Kasumi-1 (cell line): Measurements from ENCODE around the gene PXK.
"Not testable (repeated sequence)": the region's sequence is repeated elsewhere in the genome, so short reads cannot be mapped to it uniquely, and the experiment has no call there.

Source experiments
- DNase-seq, 2 experiments: peaks; one replicate each; lab custom pipeline; 2025; lab: John Stamatoyannopoulos, UW

PXK gene

GRCh38 chr3:58332575-58333188, at the start of gene PXK:
Gene PXK (plus strand): TSS chr3:58332892. CDS start chr3:58332989, 97 bp downstream.
- peak; percentile 49 to 65 for DNase-seq

GRCh38 chr3:58285334-58285733, 47.4 kb upstream of the PXK start:
- no peak for DNase-seq

GRCh38 chr3:58287354-58287753, 45.3 kb upstream of the PXK start:
- DNase-seq: no peak

- DNase-seq: peak; percentile 39 to 59
These were observed 44.5 kb upstream of the PXK start for GRCh38 chr3:58288011-58288728.

GRCh38 chr3:58288964-58289613, 43.6 kb upstream of the PXK start:
- not testable (repeated sequence) for DNase-seq

GRCh38 chr3:58290446-58290845, 42.2 kb upstream of the PXK start:
- DNase-seq: not testable (repeated sequence)

- no peak for DNase-seq
These were observed 40.9 kb upstream of the PXK start for GRCh38 chr3:58291671-58292338.

- DNase-seq: no peak
These were observed 39.8 kb upstream of the PXK start for GRCh38 chr3:58292866-58293265.

- no peak for DNase-seq
These were observed 39.2 kb upstream of the PXK start for GRCh38 chr3:58293516-58293915.

GRCh38 chr3:58296269-58296668, 36.4 kb upstream of the PXK start:
- no peak for DNase-seq

GRCh38 chr3:58296843-58297242, 35.8 kb upstream of the PXK start:
- DNase-seq: no peak

- no peak for DNase-seq
These were observed 34.5 kb upstream of the PXK start for GRCh38 chr3:58298190-58298589.

GRCh38 chr3:58299075-58299474, 33.6 kb upstream of the PXK start:
- no peak for DNase-seq

GRCh38 chr3:58299839-58300516, 32.7 kb upstream of the PXK start:
- peak; percentile 25 to 46 for DNase-seq

- peak; percentile 92 to 97 for DNase-seq
These were observed 26.6 kb upstream of the PXK start, which contains the start of the genes HTD2 and RPP14 for GRCh38 chr3:58305882-58306711. Gene HTD2 (plus strand): TSS chr3:58306520. CDS start chr3:58317614, 11,094 bp downstream. Gene RPP14 (plus strand): TSS chr3:58306245. CDS start chr3:58310330, 4,085 bp downstream.

- peak; percentile 57 to 64 for DNase-seq
These were observed 25.0 kb upstream of the PXK start for GRCh38 chr3:58307639-58308215.

- DNase-seq: no peak
These were observed 24.0 kb upstream of the PXK start for GRCh38 chr3:58308728-58309127.

- no peak for DNase-seq
These were observed 14.9 kb upstream of the PXK start for GRCh38 chr3:58317811-58318210.

GRCh38 chr3:58321791-58322190, 10.9 kb upstream of the PXK start:
- DNase-seq: no peak

- DNase-seq: no peak
These were observed 9.9 kb upstream of the PXK start for GRCh38 chr3:58322793-58323192.
